ENCODE measurements around the gene HDAC4. TPM values are rescaled to one million over a fixed set of nuclear protein-coding genes. Genes with fewer than 3 reads are reported as not detected.

Gene HDAC4
- total and polyA plus RNA-seq, 9 of the 15 experiments (the other 6 are each of a cell fraction or from before 2014, with no cell fraction given), result 0.11 to 20.2 (median 4.0) TPM

DNA sequence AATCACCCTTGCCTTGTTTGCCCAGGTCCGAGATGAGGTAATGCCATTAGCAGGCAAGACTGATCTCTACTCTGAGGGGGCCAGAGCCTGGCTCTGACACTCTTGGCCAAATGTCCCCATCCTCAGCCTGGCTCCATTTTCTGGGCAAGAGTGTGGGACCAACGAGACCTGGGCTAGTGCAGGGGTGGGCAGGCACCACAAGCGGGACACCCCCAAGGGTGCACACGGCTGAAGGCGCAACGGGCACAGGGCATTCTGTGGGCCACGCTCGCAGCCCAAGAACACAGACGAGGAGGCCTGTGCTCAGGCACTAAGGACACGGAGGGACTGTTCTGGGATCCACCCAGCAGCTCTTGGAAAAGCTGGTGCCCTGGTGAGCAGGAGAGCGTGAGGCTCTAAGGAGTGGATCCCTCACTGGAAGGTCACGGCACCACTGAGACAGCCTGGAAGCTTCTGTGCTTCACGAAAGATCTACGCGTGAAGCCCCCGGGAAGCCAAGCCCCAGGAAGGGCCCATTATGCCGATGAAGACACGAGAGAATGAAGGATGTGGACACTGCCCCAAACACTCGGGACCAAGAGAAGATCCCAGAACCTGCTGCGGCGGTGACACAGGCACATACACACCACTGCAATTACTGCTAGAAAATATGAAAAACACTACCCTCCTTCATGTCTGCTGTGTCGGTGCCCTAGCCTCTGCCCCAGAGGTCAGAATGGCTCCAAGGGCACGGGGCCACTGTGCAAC is 138.2 kb downstream of the HDAC4 start:
- no peaks in the 10 kb centered on the region for H3K9me1 ChIP-seq (ENCODE audit: control insufficient read depth, insufficient read depth, low read length)
- ATAC-seq (no peak), DNase-seq (ENCODE audit: extremely low read depth in 1 of 4, low spot score in 3 of 4) (no peak), FAIRE-seq (no peak)
- H3K9ac ChIP-seq (ENCODE audit: insufficient read depth in 1 of 2, low read depth in 2 of 2, low read length in 2 of 2), result peak overlapping the region in 1 of 2 experiments; percentile 35; a peak in 1 of 4 replicates
- CTCF ChIA-PET (ENCODE audit: low intra/inter-chr PET ratio), result no interaction called here
- H3K79me2 ChIP-seq (ENCODE audit: control insufficient read depth, insufficient read depth, low read length), result peaks cover 57% of the 10 kb centered on the region
- no TSS peak for BruUV-seq (replicated peaks)
- H3K4me1 ChIP-seq (replicated peaks in 1 of 2; ENCODE audit: control insufficient read depth in 2 of 2, insufficient read depth in 2 of 2, low read length in 2 of 2), result peaks cover 38 to 50% of the 10 kb centered on the region in 2 experiments
- no peak overlapping the region for H3K27ac ChIP-seq (ENCODE audit: extremely low read depth, low read depth, low read length)
- no peaks in the 10 kb centered on the region; the same call in 2 of the 3 replicates for H3K36me3 ChIP-seq (ENCODE audit: control insufficient read depth, insufficient read depth, low read length)
- no peaks in the 10 kb centered on the region for H3K27me3 ChIP-seq (ENCODE audit: control insufficient read depth in 2 of 2, insufficient read depth in 2 of 2, low read length in 2 of 2)
- H3K4me3 ChIP-seq, result no peak overlapping the region
- no peak overlapping the region for H2AFZ ChIP-seq (ENCODE audit: low read depth, low read length)
- POLR2A ChIA-PET, result no interaction called here
- intact Hi-C loops (cut with micrococcal nuclease), result loop anchor here (10.0 kb wide), 1 partner anchor 228 kb away; no protein-coding TSS in a partner anchor
- 95% methylated on average over 13 of the region's 23 CpGs for WGBS (ENCODE audit: insufficient coverage, low coverage, missing lambda C conversion rate)
- H4K20me1 ChIP-seq (replicated peaks; ENCODE audit: control insufficient read depth, insufficient read depth, low read length), result peaks cover 19% of the 10 kb centered on the region; the same call in 1 of the 2 replicates
- no peaks in the 10 kb centered on the region for H3K9me3 ChIP-seq (replicated peaks; ENCODE audit: control insufficient read depth, insufficient read depth, low read depth, low read length)
- no peak overlapping the region for H3K4me2 ChIP-seq (ENCODE audit: insufficient read depth, low read length)
- in situ Hi-C loops (cut with MboI), result no loop called here
- no peak for TF ChIP-seq ZBTB17 (CRISPR knock-in tag; IDR thresholded peaks at IDR 0.05)
- no peak for TF ChIP-seq NR2C1 (IDR thresholded peaks at IDR 0.05)
- TF ChIP-seq NR2C1 (tag; IDR thresholded peaks at IDR 0.05), result no peak
- no peak for TF ChIP-seq CBFA2T3 (IDR thresholded peaks at IDR 0.05)
- TF ChIP-seq RUNX1 (IDR thresholded peaks at IDR 0.05; ENCODE audit: low read depth), result no peak
- TF ChIP-seq BRF1 (IDR thresholded peaks at IDR 0.05; ENCODE audit: borderline replicate concordance, extremely low read depth, insufficient read length), result no peak
- no peak for TF ChIP-seq BRD9 (IDR thresholded peaks at IDR 0.05; ENCODE audit: low read depth, partially characterized antibody)
- TF ChIP-seq DLX4 (CRISPR knock-in tag; IDR thresholded peaks at IDR 0.05), result no peak
- no peak for TF ChIP-seq NR4A1 (CRISPR knock-in tag; IDR thresholded peaks at IDR 0.05)
- no peak for TF ChIP-seq NR4A1 (tag; IDR thresholded peaks at IDR 0.05)
- no peak for TF ChIP-seq RBM17 (IDR thresholded peaks at IDR 0.05; ENCODE audit: borderline replicate concordance, low read depth, low read length)
- no peak for TF ChIP-seq CREM (IDR thresholded peaks at IDR 0.05; ENCODE audit: low read depth)
- no peak for TF ChIP-seq ZNF263 (CRISPR knock-in tag; IDR thresholded peaks at IDR 0.05; ENCODE audit: borderline replicate concordance)
- TF ChIP-seq, protein P1, sequence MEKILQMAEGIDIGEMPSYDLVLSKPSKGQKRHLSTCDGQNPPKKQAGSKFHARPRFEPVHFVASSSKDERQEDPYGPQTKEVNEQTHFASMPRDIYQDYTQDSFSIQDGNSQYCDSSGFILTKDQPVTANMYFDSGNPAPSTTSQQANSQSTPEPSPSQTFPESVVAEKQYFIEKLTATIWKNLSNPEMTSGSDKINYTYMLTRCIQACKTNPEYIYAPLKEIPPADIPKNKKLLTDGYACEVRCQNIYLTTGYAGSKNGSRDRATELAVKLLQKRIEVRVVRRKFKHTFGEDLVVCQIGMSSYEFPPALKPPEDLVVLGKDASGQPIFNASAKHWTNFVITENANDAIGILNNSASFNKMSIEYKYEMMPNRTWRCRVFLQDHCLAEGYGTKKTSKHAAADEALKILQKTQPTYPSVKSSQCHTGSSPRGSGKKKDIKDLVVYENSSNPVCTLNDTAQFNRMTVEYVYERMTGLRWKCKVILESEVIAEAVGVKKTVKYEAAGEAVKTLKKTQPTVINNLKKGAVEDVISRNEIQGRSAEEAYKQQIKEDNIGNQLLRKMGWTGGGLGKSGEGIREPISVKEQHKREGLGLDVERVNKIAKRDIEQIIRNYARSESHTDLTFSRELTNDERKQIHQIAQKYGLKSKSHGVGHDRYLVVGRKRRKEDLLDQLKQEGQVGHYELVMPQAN (IDR thresholded peaks at IDR 0.05; ENCODE audit: borderline replicate concordance), result no peak
- no peak for TF ChIP-seq ZNF24 (IDR thresholded peaks at IDR 0.05)
- TF ChIP-seq CREB3 (tag; conservative IDR thresholded peaks at IDR 0.05; ENCODE audit: low read depth), result no peak
- no peak for TF ChIP-seq ZNF764 (CRISPR knock-in tag; IDR thresholded peaks at IDR 0.05; ENCODE audit: low read depth)
- TF ChIP-seq, protein P2, sequence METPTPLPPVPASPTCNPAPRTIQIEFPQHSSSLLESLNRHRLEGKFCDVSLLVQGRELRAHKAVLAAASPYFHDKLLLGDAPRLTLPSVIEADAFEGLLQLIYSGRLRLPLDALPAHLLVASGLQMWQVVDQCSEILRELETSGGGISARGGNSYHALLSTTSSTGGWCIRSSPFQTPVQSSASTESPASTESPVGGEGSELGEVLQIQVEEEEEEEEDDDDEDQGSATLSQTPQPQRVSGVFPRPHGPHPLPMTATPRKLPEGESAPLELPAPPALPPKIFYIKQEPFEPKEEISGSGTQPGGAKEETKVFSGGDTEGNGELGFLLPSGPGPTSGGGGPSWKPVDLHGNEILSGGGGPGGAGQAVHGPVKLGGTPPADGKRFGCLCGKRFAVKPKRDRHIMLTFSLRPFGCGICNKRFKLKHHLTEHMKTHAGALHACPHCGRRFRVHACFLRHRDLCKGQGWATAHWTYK (CRISPR knock-in tag; IDR thresholded peaks at IDR 0.05), result no peak
